Measurements from ENCODE around the gene CELA1. TPM values are rescaled to one million over a fixed set of nuclear protein-coding genes. Genes with fewer than 3 reads are reported as not detected.

CELA1 gene
- total and polyA plus RNA-seq, 2 experiments from 2014 or later, result not detected

- no peaks in the 10 kb centered on the region for H3K27me3 ChIP-seq
- no peak for DNase-seq (ENCODE audit: low read depth in 1 of 2, low spot score in 1 of 2)
- TF ChIP-seq, protein P1, sequence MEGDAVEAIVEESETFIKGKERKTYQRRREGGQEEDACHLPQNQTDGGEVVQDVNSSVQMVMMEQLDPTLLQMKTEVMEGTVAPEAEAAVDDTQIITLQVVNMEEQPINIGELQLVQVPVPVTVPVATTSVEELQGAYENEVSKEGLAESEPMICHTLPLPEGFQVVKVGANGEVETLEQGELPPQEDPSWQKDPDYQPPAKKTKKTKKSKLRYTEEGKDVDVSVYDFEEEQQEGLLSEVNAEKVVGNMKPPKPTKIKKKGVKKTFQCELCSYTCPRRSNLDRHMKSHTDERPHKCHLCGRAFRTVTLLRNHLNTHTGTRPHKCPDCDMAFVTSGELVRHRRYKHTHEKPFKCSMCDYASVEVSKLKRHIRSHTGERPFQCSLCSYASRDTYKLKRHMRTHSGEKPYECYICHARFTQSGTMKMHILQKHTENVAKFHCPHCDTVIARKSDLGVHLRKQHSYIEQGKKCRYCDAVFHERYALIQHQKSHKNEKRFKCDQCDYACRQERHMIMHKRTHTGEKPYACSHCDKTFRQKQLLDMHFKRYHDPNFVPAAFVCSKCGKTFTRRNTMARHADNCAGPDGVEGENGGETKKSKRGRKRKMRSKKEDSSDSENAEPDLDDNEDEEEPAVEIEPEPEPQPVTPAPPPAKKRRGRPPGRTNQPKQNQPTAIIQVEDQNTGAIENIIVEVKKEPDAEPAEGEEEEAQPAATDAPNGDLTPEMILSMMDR (IDR thresholded peaks at IDR 0.05; ENCODE audit: low read depth, low read length), result no peak
These were observed 21.5 kb downstream of the CELA1 start for GRCh38 chr12:51324953-51325352.

DNA sequence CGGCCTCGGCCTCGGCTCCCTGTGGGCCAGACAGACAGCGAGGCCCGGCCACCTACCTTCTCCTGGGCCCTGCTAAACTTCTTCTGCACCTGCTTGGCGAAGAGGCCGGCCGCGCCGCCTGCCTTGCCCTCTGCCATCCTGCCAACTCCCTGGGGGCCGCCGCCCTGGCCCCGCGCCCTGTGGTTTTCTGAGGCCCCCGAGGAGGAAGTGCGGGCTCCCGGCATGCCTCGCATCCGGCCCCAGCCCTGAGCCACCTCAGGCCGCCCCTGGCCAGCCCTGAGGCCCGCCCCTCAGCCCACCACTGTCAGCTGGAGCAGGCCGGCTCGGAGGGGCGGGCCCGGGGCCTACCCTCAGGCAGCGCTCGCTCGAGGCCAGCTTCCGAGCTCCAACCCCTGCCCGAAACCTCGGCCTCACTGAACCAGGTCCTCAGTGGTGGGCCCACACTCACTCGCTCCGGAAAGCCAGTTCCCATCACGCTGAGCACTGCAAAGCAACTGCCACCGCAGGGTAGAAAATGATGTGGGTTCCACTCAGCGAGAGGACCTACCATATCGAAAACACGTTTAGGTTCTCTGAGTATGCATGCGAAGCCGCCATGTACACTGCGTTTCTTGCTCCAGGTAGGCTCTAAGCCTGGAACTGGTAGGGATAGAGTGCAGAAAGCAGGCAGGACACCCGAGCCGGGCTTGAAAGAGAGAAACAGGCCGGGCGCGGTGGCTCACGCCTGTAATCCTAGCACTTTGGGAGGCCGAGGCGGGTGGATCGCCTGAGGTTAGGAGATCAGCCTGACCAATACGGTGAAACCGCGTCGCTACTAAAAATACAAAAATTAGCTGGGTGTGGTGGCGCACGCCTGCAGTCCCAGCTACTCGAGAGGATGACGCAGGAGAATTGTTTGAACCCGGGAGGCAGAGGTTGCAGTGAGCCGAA, 22.2 kb downstream of the CELA1 start, which contains the start of gene BIN2:
Gene BIN2, minus strand, starts transcription at position 209 of the 930 bp plus-strand sequence. Its CDS starts 72 bp downstream, at position 137.
- no peaks in the 10 kb centered on the region for H3K4me1 ChIP-seq (ENCODE audit: low read depth)
- no peak within 1 kb of the TSS for H3K4me3 ChIP-seq
- H3K9me3 ChIP-seq (ENCODE audit: low read depth), result no peaks in the 10 kb centered on the region
- no peak for DNase-seq (ENCODE audit: low read depth in 1 of 2, low spot score in 1 of 2)
- H3K36me3 ChIP-seq, result no peaks in the 10 kb centered on the region
- TF ChIP-seq, protein P1 (IDR thresholded peaks at IDR 0.05; ENCODE audit: low read depth, low read length), result no peak
- H3K27ac ChIP-seq, result no peak within 1 kb of the TSS
- no peaks in the 10 kb centered on the region for H3K27me3 ChIP-seq

More at GRCh38 chr12:51324953-51325352, 21.5 kb downstream of the CELA1 start:
- H3K27ac ChIP-seq, result no peak overlapping the region
- H3K4me1 ChIP-seq (ENCODE audit: low read depth), result no peaks in the 10 kb centered on the region
- H3K9me3 ChIP-seq (ENCODE audit: low read depth), result no peaks in the 10 kb centered on the region
- H3K4me3 ChIP-seq, result no peak overlapping the region
- no peaks in the 10 kb centered on the region for H3K36me3 ChIP-seq

DNA sequence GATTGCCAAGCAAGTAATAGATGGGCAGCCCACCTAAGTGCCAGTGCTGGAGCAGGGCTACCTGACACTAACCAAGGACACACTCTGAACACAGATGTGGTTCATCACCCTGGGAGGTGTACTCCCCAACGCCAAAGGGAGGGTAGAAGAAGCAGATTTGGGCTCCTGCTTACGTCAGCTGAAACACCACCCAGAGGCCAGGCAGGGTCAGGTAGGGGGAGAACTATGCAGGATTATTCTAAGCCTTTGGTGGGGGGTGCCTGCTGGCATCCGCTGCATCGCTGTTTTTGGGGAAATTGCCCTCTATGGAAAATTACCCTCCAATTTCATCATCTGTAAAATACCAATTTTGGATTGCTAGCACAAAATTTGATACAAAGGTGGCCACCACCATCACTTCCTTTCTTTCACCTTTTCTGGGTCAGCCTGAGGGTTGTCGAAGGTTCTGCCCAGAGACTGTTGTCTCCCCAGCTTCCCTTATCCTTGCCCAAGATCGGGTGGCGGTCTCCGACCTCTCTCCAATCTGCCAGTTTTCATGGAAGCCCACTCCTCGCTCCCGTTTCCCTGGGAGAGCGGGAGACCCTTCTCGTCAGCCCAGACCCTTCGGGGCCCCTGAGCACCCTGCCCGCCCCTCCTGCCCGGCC, 23.0 kb downstream of the CELA1 start:
- Histone ChIP-seq H3K9me3 (ENCODE audit: low read depth) (no peaks in the 10 kb centered on the region), H3K4me3 (no peak overlapping the region), H3K27me3 (no peaks in the 10 kb centered on the region), H3K36me3 (no peaks in the 10 kb centered on the region), H3K4me1 (ENCODE audit: low read depth) (no peaks in the 10 kb centered on the region), H3K27ac (no peak overlapping the region)
- TF ChIP-seq, protein P1 (IDR thresholded peaks at IDR 0.05; ENCODE audit: low read depth, low read length), result no peak
- DNase-seq (ENCODE audit: low read depth in 1 of 2, low spot score in 1 of 2), result no peak

GRCh38 chr12:51322452-51322851, 24.0 kb downstream of the CELA1 start:
- H3K9me3 ChIP-seq (ENCODE audit: low read depth), result no peaks in the 10 kb centered on the region
- H3K4me3 ChIP-seq, result no peak overlapping the region
- no peak overlapping the region for H3K27ac ChIP-seq
- no peak for DNase-seq (ENCODE audit: low read depth in 1 of 2, low spot score in 1 of 2)
- H3K27me3 ChIP-seq, result no peaks in the 10 kb centered on the region
- no peaks in the 10 kb centered on the region for H3K36me3 ChIP-seq
- no peaks in the 10 kb centered on the region for H3K4me1 ChIP-seq (ENCODE audit: low read depth)
- TF ChIP-seq, protein P1 (IDR thresholded peaks at IDR 0.05; ENCODE audit: low read depth, low read length), result no peak

- Histone ChIP-seq H3K36me3 (no peaks in the 10 kb centered on the region), H3K4me1 (ENCODE audit: low read depth) (no peaks in the 10 kb centered on the region), H3K27ac (no peak overlapping the region), H3K27me3 (no peaks in the 10 kb centered on the region), H3K4me3 (no peak overlapping the region), H3K9me3 (ENCODE audit: low read depth) (no peaks in the 10 kb centered on the region)
- DNase-seq (ENCODE audit: low read depth in 1 of 2, low spot score in 1 of 2), result no peak
- TF ChIP-seq, protein P1 (IDR thresholded peaks at IDR 0.05; ENCODE audit: low read depth, low read length), result no peak
These were observed 24.6 kb downstream of the CELA1 start for GRCh38 chr12:51321882-51322281.
